ENCODE results near the gene ADAMTS19. TPM values are rescaled to one million over a fixed set of nuclear protein-coding genes. Genes with fewer than 3 reads are reported as not detected.

ADAMTS19 gene
- total RNA-seq, 1 experiment from 2014 or later, result 20.3 TPM

- no peak for DNase-seq
- H2AK5ac ChIP-seq (ENCODE audit: insufficient read length, low read length), result no peak overlapping the region
- H3K79me2 ChIP-seq (ENCODE audit: insufficient read depth, low read length), result no peaks in the 10 kb centered on the region
- Mint-ChIP-seq H3K36me3 (ENCODE audit: insufficient read depth in 1 of 3, low read depth in 3 of 3) (peaks cover 9 to 21% (median 11%) of the 10 kb centered on the region in 3 experiments; a peak in 6 of 7 replicates), H3K9me3 (peaks cover 0 to 2% of the 10 kb centered on the region in 2 experiments; a peak in 2 of 5 replicates), H3K27ac (peak overlapping the region; percentile 74 to 99 (median 97)), H3K4me1 (peaks cover 54% of the 10 kb centered on the region in 2 experiments), H3K4me3 (peak overlapping the region; percentile 16 to 59), H3K27me3 (ENCODE audit: low read depth) (no peaks in the 10 kb centered on the region)
- H3K27ac ChIP-seq (ENCODE audit: insufficient read length, low read depth, low read length), result peak overlapping the region; percentile 88
- no peak overlapping the region for H3K14ac ChIP-seq (ENCODE audit: insufficient read depth, low read length)
- no peak overlapping the region for H3K23ac ChIP-seq (ENCODE audit: insufficient read length, low read depth, low read length)
- no peaks in the 10 kb centered on the region for H3K79me1 ChIP-seq (ENCODE audit: insufficient read depth, low read depth, low read length, poor library complexity, severe bottlenecking)
- H3K9ac ChIP-seq (ENCODE audit: extremely low read depth, insufficient read length, low read length), result no peak overlapping the region
- no peak overlapping the region for H3K4ac ChIP-seq (ENCODE audit: low read depth, low read length)
- H2BK20ac ChIP-seq (ENCODE audit: low read depth, low read length, poor library complexity, severe bottlenecking), result no peak overlapping the region
- peaks cover 6% of the 10 kb centered on the region; the same call in 1 of the 2 replicates for H3K4me1 ChIP-seq (ENCODE audit: insufficient read depth, low read length)
- H2BK12ac ChIP-seq (ENCODE audit: insufficient read length, low read depth, low read length), result no peak overlapping the region
- H3K4me2 ChIP-seq (ENCODE audit: insufficient read depth, insufficient read length, low read length), result peak overlapping the region; percentile 33
- H3T11ph ChIP-seq (ENCODE audit: low read length), result no peak overlapping the region
- H3K23me2 ChIP-seq (ENCODE audit: insufficient read length, low read depth, low read length, poor library complexity, severe bottlenecking), result no peaks in the 10 kb centered on the region
- WGBS (ENCODE audit: extremely low coverage, insufficient read length, low lambda C conversion rate), result no CpG with 5 or more reads among the region's 4 CpGs
- H2AFZ ChIP-seq (ENCODE audit: low read length), result no peak overlapping the region
- no peaks in the 10 kb centered on the region for H3K9me3 ChIP-seq (ENCODE audit: control insufficient read depth, low read depth, low read length)
- H3K56ac ChIP-seq (ENCODE audit: insufficient read length, low read depth, low read length), result no peak overlapping the region
- no peak overlapping the region for H2BK5ac ChIP-seq (ENCODE audit: insufficient read length, low read length)
- H4K5ac ChIP-seq (ENCODE audit: insufficient read length, low read depth, low read length), result no peak overlapping the region
- no peaks in the 10 kb centered on the region for H4K20me1 ChIP-seq (ENCODE audit: control insufficient read depth, insufficient read depth, insufficient read length)
- no peak overlapping the region for H3K18ac ChIP-seq (ENCODE audit: insufficient read length, low read depth, low read length)
- no peak overlapping the region for H2BK15ac ChIP-seq (ENCODE audit: low read depth, low read length)
- H4K91ac ChIP-seq (ENCODE audit: insufficient read length, low read depth, low read length), result no peak overlapping the region
- TF ChIP-seq CTCF (conservative IDR thresholded peaks at IDR 0.05), result no peak
- H3K27me3 ChIP-seq (ENCODE audit: insufficient read depth, low read length), result no peaks in the 10 kb centered on the region
- H4K8ac ChIP-seq (replicated peaks; ENCODE audit: insufficient read length, low read depth, low read length), result no peak overlapping the region
- H2BK120ac ChIP-seq (ENCODE audit: low read depth, low read length, poor library complexity, severe bottlenecking), result no peak overlapping the region
Observed at GRCh38 chr5:129724647-129725046, 264.5 kb downstream of the ADAMTS19 start.
